Measurements from ENCODE around the gene ZNRD2. TPM values are rescaled to one million over a fixed set of nuclear protein-coding genes. Genes with fewer than 3 reads are reported as not detected.

The ZNRD2 gene
- total RNA-seq, 1 experiment from 2014 or later: 70.9 TPM

DNA sequence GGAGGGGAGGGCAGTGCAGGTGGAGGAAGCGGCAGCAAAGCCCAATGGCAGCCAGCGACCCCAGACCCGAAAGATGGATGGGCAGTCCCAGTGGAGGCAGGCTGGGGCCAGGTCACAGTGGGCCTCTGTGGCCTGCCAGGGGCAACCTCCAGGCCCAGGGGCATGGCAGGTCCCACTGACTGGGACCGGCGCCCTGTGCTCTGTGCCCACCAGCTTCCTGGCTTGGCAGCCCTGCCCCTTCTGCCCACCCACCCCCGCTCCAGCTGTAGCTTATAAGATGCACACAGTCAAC is 29.6 kb downstream of the ZNRD2 start:
- peaks cover 10% of the 10 kb centered on the region; the same call in 1 of the 2 replicates for H3K27me3 Mint-ChIP-seq (ENCODE audit: low read depth)
- peaks cover 8% of the 10 kb centered on the region; the same call in 1 of the 2 replicates for H3K36me3 Mint-ChIP-seq
- H3K27ac Mint-ChIP-seq: no peak overlapping the region
- no peaks in the 10 kb centered on the region for H3K4me1 Mint-ChIP-seq
- no peaks in the 10 kb centered on the region for H3K9me3 Mint-ChIP-seq
- no peak overlapping the region for H3K4me3 Mint-ChIP-seq
- TF ChIP-seq ELF4 (CRISPR knock-in tag; IDR thresholded peaks at IDR 0.05; ENCODE audit: low read depth) (no peak), ZBTB43 (CRISPR knock-in tag; IDR thresholded peaks at IDR 0.05) (no peak), NR2C2 (CRISPR knock-in tag; IDR thresholded peaks at IDR 0.05) (no peak), FOXK1 (CRISPR knock-in tag; IDR thresholded peaks at IDR 0.05) (no peak), NFYB (CRISPR knock-in tag; conservative IDR thresholded peaks at IDR 0.05; ENCODE audit: low read depth) (no peak), E2F1 (CRISPR knock-in tag; IDR thresholded peaks at IDR 0.05) (no peak)
- TF ChIP-seq, protein P1, sequence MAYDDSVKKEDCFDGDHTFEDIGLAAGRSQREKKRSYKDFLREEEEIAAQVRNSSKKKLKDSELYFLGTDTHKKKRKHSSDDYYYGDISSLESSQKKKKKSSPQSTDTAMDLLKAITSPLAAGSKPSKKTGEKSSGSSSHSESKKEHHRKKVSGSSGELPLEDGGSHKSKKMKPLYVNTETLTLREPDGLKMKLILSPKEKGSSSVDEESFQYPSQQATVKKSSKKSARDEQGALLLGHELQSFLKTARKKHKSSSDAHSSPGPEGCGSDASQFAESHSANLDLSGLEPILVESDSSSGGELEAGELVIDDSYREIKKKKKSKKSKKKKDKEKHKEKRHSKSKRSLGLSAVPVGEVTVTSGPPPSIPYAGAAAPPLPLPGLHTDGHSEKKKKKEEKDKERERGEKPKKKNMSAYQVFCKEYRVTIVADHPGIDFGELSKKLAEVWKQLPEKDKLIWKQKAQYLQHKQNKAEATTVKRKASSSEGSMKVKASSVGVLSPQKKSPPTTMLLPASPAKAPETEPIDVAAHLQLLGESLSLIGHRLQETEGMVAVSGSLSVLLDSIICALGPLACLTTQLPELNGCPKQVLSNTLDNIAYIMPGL (CRISPR knock-in tag; IDR thresholded peaks at IDR 0.05): no peak
- ChIA-PET CTCF (interaction anchor here (1.5 to 16.2 kb wide), 2 partner anchors 9 to 59 kb away, joined by 5 to 311 read pairs; partner anchors contain the start of gene KCNK7), POLR2A (no interaction called here)
- ATAC-seq: no peak
- no peak for DNase-seq (ENCODE audit: low spot score)

DNA sequence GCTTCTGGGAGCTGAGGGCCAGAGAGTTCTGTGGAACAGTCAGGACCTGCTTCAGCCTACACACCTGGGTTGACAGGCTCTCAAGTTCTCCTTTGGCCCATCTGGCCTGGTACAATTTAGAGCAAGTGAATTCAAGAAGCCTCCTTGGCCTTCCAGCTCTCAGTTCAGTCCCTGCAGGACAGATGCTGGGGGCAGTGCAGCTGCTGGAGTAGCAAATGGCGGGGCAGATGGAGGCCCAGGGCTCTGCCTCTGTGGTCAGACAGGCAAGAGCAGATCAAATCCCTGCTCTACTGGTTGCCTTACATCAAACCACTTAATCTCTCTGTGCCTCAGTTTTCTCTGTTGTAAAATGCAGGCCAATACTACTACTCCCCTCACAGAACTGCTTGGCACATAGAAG is 34.0 kb downstream of the ZNRD2 start:
- no peak overlapping the region for H3K27ac Mint-ChIP-seq
- TF ChIP-seq ELF4 (CRISPR knock-in tag; IDR thresholded peaks at IDR 0.05; ENCODE audit: low read depth) (no peak), ZNF671 (CRISPR knock-in tag; IDR thresholded peaks at IDR 0.05) (no peak), RELA (CRISPR knock-in tag; IDR thresholded peaks at IDR 0.05; ENCODE audit: borderline replicate concordance) (no peak), ZBTB43 (CRISPR knock-in tag; IDR thresholded peaks at IDR 0.05) (no peak), ZNF396 (CRISPR knock-in tag; IDR thresholded peaks at IDR 0.05; ENCODE audit: borderline replicate concordance) (no peak), CREM (CRISPR knock-in tag; IDR thresholded peaks at IDR 0.05) (no peak), GTF2I (CRISPR knock-in tag; conservative IDR thresholded peaks at IDR 0.05) (no peak), ZNF317 (CRISPR knock-in tag; IDR thresholded peaks at IDR 0.05; ENCODE audit: borderline replicate concordance, low read depth) (no peak)
- TF ChIP-seq, protein P2, sequence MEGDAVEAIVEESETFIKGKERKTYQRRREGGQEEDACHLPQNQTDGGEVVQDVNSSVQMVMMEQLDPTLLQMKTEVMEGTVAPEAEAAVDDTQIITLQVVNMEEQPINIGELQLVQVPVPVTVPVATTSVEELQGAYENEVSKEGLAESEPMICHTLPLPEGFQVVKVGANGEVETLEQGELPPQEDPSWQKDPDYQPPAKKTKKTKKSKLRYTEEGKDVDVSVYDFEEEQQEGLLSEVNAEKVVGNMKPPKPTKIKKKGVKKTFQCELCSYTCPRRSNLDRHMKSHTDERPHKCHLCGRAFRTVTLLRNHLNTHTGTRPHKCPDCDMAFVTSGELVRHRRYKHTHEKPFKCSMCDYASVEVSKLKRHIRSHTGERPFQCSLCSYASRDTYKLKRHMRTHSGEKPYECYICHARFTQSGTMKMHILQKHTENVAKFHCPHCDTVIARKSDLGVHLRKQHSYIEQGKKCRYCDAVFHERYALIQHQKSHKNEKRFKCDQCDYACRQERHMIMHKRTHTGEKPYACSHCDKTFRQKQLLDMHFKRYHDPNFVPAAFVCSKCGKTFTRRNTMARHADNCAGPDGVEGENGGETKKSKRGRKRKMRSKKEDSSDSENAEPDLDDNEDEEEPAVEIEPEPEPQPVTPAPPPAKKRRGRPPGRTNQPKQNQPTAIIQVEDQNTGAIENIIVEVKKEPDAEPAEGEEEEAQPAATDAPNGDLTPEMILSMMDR (IDR thresholded peaks at IDR 0.05): no peak
- TF ChIP-seq, protein P3, sequence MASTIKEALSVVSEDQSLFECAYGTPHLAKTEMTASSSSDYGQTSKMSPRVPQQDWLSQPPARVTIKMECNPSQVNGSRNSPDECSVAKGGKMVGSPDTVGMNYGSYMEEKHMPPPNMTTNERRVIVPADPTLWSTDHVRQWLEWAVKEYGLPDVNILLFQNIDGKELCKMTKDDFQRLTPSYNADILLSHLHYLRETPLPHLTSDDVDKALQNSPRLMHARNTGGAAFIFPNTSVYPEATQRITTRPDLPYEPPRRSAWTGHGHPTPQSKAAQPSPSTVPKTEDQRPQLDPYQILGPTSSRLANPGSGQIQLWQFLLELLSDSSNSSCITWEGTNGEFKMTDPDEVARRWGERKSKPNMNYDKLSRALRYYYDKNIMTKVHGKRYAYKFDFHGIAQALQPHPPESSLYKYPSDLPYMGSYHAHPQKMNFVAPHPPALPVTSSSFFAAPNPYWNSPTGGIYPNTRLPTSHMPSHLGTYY (CRISPR knock-in tag; IDR thresholded peaks at IDR 0.05): no peak
- TF ChIP-seq, protein P4, sequence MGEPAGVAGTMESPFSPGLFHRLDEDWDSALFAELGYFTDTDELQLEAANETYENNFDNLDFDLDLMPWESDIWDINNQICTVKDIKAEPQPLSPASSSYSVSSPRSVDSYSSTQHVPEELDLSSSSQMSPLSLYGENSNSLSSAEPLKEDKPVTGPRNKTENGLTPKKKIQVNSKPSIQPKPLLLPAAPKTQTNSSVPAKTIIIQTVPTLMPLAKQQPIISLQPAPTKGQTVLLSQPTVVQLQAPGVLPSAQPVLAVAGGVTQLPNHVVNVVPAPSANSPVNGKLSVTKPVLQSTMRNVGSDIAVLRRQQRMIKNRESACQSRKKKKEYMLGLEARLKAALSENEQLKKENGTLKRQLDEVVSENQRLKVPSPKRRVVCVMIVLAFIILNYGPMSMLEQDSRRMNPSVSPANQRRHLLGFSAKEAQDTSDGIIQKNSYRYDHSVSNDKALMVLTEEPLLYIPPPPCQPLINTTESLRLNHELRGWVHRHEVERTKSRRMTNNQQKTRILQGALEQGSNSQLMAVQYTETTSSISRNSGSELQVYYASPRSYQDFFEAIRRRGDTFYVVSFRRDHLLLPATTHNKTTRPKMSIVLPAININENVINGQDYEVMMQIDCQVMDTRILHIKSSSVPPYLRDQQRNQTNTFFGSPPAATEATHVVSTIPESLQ (CRISPR knock-in tag; IDR thresholded peaks at IDR 0.05): no peak
- TF ChIP-seq, protein P5, sequence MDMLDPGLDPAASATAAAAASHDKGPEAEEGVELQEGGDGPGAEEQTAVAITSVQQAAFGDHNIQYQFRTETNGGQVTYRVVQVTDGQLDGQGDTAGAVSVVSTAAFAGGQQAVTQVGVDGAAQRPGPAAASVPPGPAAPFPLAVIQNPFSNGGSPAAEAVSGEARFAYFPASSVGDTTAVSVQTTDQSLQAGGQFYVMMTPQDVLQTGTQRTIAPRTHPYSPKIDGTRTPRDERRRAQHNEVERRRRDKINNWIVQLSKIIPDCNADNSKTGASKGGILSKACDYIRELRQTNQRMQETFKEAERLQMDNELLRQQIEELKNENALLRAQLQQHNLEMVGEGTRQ (CRISPR knock-in tag; IDR thresholded peaks at IDR 0.05): no peak
- TF ChIP-seq, protein P6, sequence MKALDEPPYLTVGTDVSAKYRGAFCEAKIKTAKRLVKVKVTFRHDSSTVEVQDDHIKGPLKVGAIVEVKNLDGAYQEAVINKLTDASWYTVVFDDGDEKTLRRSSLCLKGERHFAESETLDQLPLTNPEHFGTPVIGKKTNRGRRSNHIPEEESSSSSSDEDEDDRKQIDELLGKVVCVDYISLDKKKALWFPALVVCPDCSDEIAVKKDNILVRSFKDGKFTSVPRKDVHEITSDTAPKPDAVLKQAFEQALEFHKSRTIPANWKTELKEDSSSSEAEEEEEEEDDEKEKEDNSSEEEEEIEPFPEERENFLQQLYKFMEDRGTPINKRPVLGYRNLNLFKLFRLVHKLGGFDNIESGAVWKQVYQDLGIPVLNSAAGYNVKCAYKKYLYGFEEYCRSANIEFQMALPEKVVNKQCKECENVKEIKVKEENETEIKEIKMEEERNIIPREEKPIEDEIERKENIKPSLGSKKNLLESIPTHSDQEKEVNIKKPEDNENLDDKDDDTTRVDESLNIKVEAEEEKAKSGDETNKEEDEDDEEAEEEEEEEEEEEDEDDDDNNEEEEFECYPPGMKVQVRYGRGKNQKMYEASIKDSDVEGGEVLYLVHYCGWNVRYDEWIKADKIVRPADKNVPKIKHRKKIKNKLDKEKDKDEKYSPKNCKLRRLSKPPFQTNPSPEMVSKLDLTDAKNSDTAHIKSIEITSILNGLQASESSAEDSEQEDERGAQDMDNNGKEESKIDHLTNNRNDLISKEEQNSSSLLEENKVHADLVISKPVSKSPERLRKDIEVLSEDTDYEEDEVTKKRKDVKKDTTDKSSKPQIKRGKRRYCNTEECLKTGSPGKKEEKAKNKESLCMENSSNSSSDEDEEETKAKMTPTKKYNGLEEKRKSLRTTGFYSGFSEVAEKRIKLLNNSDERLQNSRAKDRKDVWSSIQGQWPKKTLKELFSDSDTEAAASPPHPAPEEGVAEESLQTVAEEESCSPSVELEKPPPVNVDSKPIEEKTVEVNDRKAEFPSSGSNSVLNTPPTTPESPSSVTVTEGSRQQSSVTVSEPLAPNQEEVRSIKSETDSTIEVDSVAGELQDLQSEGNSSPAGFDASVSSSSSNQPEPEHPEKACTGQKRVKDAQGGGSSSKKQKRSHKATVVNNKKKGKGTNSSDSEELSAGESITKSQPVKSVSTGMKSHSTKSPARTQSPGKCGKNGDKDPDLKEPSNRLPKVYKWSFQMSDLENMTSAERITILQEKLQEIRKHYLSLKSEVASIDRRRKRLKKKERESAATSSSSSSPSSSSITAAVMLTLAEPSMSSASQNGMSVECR (CRISPR knock-in tag; IDR thresholded peaks at IDR 0.05; ENCODE audit: borderline replicate concordance): no peak

More for the DNA sequence above, 34.0 kb downstream of the ZNRD2 start:
- H3K36me3 Mint-ChIP-seq: peaks cover 7% of the 10 kb centered on the region
- H3K9me3 Mint-ChIP-seq: no peaks in the 10 kb centered on the region
- H3K4me3 Mint-ChIP-seq: no peak overlapping the region
- POLR2A ChIA-PET: no interaction called here
- H3K4me1 Mint-ChIP-seq: peaks cover 16% of the 10 kb centered on the region
- no peak for DNase-seq (ENCODE audit: low spot score)
- H3K27me3 Mint-ChIP-seq (ENCODE audit: low read depth): peaks cover 8% of the 10 kb centered on the region; the same call in 1 of the 2 replicates
- CTCF ChIA-PET: interaction anchor here (0.6 to 16.2 kb wide), 4 partner anchors 13 to 189 kb away, joined by 3 to 311 read pairs (median 6); partner anchors contain the start of gene KCNK7
- ATAC-seq: no peak
